Measurements from ENCODE around the gene VANGL1. TPM values are rescaled to one million over a fixed set of nuclear protein-coding genes. Genes with fewer than 3 reads are reported as not detected.

The VANGL1 gene
- total RNA-seq, 1 experiment from 2014 or later = not detected

- Histone ChIP-seq H4K20me1 (ENCODE audit: insufficient read depth, low read depth, low read length) (no peaks in the 10 kb centered on the region), H3K27me3 (ENCODE audit: low read length) (no peaks in the 10 kb centered on the region), H3K9me3 (ENCODE audit: low read length) (no peaks in the 10 kb centered on the region), H3K4me1 (ENCODE audit: low read length) (no peaks in the 10 kb centered on the region), H3K36me3 (ENCODE audit: insufficient read depth, low read length) (no peaks in the 10 kb centered on the region), H2AFZ (ENCODE audit: low read length) (no peak overlapping the region), H3K9me2 (replicated peaks; ENCODE audit: insufficient read depth, low read length) (no peaks in the 10 kb centered on the region), H3K4me3 (ENCODE audit: low read length) (no peak overlapping the region), H3K79me2 (ENCODE audit: low read length) (no peaks in the 10 kb centered on the region), H3K27ac (ENCODE audit: low read length) (no peak overlapping the region), H3K9ac (ENCODE audit: low read length) (no peak overlapping the region), H3K4me2 (ENCODE audit: low read depth, low read length, poor library complexity, severe bottlenecking) (no peak overlapping the region)
- DNase-seq = no peak
These were observed 13.0 kb downstream of the VANGL1 start for GRCh38 chr1:115654663-115655305.

- Histone ChIP-seq H3K79me2 (ENCODE audit: low read length) (no peaks in the 10 kb centered on the region), H3K36me3 (ENCODE audit: insufficient read depth, low read length) (no peaks in the 10 kb centered on the region), H3K4me2 (ENCODE audit: low read depth, low read length, poor library complexity, severe bottlenecking) (no peak overlapping the region), H3K9me3 (ENCODE audit: low read length) (no peaks in the 10 kb centered on the region), H4K20me1 (ENCODE audit: insufficient read depth, low read depth, low read length) (no peaks in the 10 kb centered on the region), H2AFZ (ENCODE audit: low read length) (no peak overlapping the region), H3K4me1 (ENCODE audit: low read length) (no peaks in the 10 kb centered on the region), H3K27me3 (ENCODE audit: low read length) (no peaks in the 10 kb centered on the region), H3K9me2 (replicated peaks; ENCODE audit: insufficient read depth, low read length) (no peaks in the 10 kb centered on the region), H3K27ac (ENCODE audit: low read length) (no peak overlapping the region), H3K9ac (ENCODE audit: low read length) (no peak overlapping the region), H3K4me3 (ENCODE audit: low read length) (no peak overlapping the region)
- DNase-seq = no peak
These were observed 13.5 kb downstream of the VANGL1 start for GRCh38 chr1:115655306-115655663.

GRCh38 chr1:115655916-115656315 is 14.1 kb downstream of the VANGL1 start:
- Histone ChIP-seq H3K9ac (ENCODE audit: low read length) (no peak overlapping the region), H3K36me3 (ENCODE audit: insufficient read depth, low read length) (no peaks in the 10 kb centered on the region), H3K27ac (ENCODE audit: low read length) (no peak overlapping the region), H3K4me2 (ENCODE audit: low read depth, low read length, poor library complexity, severe bottlenecking) (no peak overlapping the region), H3K9me2 (replicated peaks; ENCODE audit: insufficient read depth, low read length) (no peaks in the 10 kb centered on the region), H3K9me3 (ENCODE audit: low read length) (no peaks in the 10 kb centered on the region), H3K4me3 (ENCODE audit: low read length) (no peak overlapping the region), H3K79me2 (ENCODE audit: low read length) (no peaks in the 10 kb centered on the region), H3K4me1 (ENCODE audit: low read length) (no peaks in the 10 kb centered on the region), H2AFZ (ENCODE audit: low read length) (no peak overlapping the region), H4K20me1 (ENCODE audit: insufficient read depth, low read depth, low read length) (no peaks in the 10 kb centered on the region), H3K27me3 (ENCODE audit: low read length) (no peaks in the 10 kb centered on the region)
- no peak for DNase-seq

- H3K4me1 ChIP-seq (ENCODE audit: low read length) = no peaks in the 10 kb centered on the region
- H3K4me2 ChIP-seq (ENCODE audit: low read depth, low read length, poor library complexity, severe bottlenecking) = no peak overlapping the region
- no peak for DNase-seq
- no peaks in the 10 kb centered on the region for H3K79me2 ChIP-seq (ENCODE audit: low read length)
- no peak overlapping the region for H3K9ac ChIP-seq (ENCODE audit: low read length)
- H3K36me3 ChIP-seq (ENCODE audit: insufficient read depth, low read length) = no peaks in the 10 kb centered on the region
- no peaks in the 10 kb centered on the region for H3K9me3 ChIP-seq (ENCODE audit: low read length)
- no peak overlapping the region for H2AFZ ChIP-seq (ENCODE audit: low read length)
- no peaks in the 10 kb centered on the region for H4K20me1 ChIP-seq (ENCODE audit: insufficient read depth, low read depth, low read length)
- H3K27me3 ChIP-seq (ENCODE audit: low read length) = no peaks in the 10 kb centered on the region
- H3K9me2 ChIP-seq (replicated peaks; ENCODE audit: insufficient read depth, low read length) = no peaks in the 10 kb centered on the region
- H3K4me3 ChIP-seq (ENCODE audit: low read length) = no peak overlapping the region
- H3K27ac ChIP-seq (ENCODE audit: low read length) = no peak overlapping the region
These were observed 14.8 kb downstream of the VANGL1 start for GRCh38 chr1:115656461-115657077.

GRCh38 chr1:115658646-115659045 is 16.9 kb downstream of the VANGL1 start:
- Histone ChIP-seq H3K4me3 (ENCODE audit: low read length) (no peak overlapping the region), H4K20me1 (ENCODE audit: insufficient read depth, low read depth, low read length) (no peaks in the 10 kb centered on the region), H3K27me3 (ENCODE audit: low read length) (no peaks in the 10 kb centered on the region), H3K4me2 (ENCODE audit: low read depth, low read length, poor library complexity, severe bottlenecking) (no peak overlapping the region), H2AFZ (ENCODE audit: low read length) (no peak overlapping the region), H3K27ac (ENCODE audit: low read length) (no peak overlapping the region), H3K79me2 (ENCODE audit: low read length) (no peaks in the 10 kb centered on the region), H3K9me2 (replicated peaks; ENCODE audit: insufficient read depth, low read length) (no peaks in the 10 kb centered on the region), H3K9ac (ENCODE audit: low read length) (no peak overlapping the region), H3K9me3 (ENCODE audit: low read length) (no peaks in the 10 kb centered on the region), H3K36me3 (ENCODE audit: insufficient read depth, low read length) (no peaks in the 10 kb centered on the region), H3K4me1 (ENCODE audit: low read length) (no peaks in the 10 kb centered on the region)
- DNase-seq = no peak

- Histone ChIP-seq H3K4me2 (ENCODE audit: low read depth, low read length, poor library complexity, severe bottlenecking) (no peak overlapping the region), H3K9me3 (ENCODE audit: low read length) (no peaks in the 10 kb centered on the region), H4K20me1 (ENCODE audit: insufficient read depth, low read depth, low read length) (no peaks in the 10 kb centered on the region), H2AFZ (ENCODE audit: low read length) (no peak overlapping the region), H3K4me1 (ENCODE audit: low read length) (peaks cover 7% of the 10 kb centered on the region), H3K79me2 (ENCODE audit: low read length) (no peaks in the 10 kb centered on the region), H3K4me3 (ENCODE audit: low read length) (no peak overlapping the region), H3K36me3 (ENCODE audit: insufficient read depth, low read length) (no peaks in the 10 kb centered on the region), H3K27ac (ENCODE audit: low read length) (no peak overlapping the region), H3K27me3 (ENCODE audit: low read length) (no peaks in the 10 kb centered on the region), H3K9me2 (replicated peaks; ENCODE audit: insufficient read depth, low read length) (no peaks in the 10 kb centered on the region), H3K9ac (ENCODE audit: low read length) (no peak overlapping the region)
- no peak for DNase-seq
These were observed 18.4 kb downstream of the VANGL1 start for GRCh38 chr1:115660151-115660550.

- Histone ChIP-seq H2AFZ (ENCODE audit: low read length) (no peak overlapping the region), H3K9me2 (replicated peaks; ENCODE audit: insufficient read depth, low read length) (no peaks in the 10 kb centered on the region), H3K27me3 (ENCODE audit: low read length) (no peaks in the 10 kb centered on the region), H3K4me1 (ENCODE audit: low read length) (peaks cover 11% of the 10 kb centered on the region), H3K36me3 (ENCODE audit: insufficient read depth, low read length) (no peaks in the 10 kb centered on the region), H3K79me2 (ENCODE audit: low read length) (no peaks in the 10 kb centered on the region), H3K4me2 (ENCODE audit: low read depth, low read length, poor library complexity, severe bottlenecking) (no peak overlapping the region), H4K20me1 (ENCODE audit: insufficient read depth, low read depth, low read length) (no peaks in the 10 kb centered on the region), H3K27ac (ENCODE audit: low read length) (no peak overlapping the region), H3K9ac (ENCODE audit: low read length) (no peak overlapping the region), H3K4me3 (ENCODE audit: low read length) (no peak overlapping the region), H3K9me3 (ENCODE audit: low read length) (no peaks in the 10 kb centered on the region)
- no peak for DNase-seq
These were observed 19.4 kb downstream of the VANGL1 start for GRCh38 chr1:115661157-115661556.

GRCh38 chr1:115665319-115666096 is 23.7 kb downstream of the VANGL1 start:
- H3K36me3 ChIP-seq (ENCODE audit: insufficient read depth, low read length) = no peaks in the 10 kb centered on the region
- H3K4me3 ChIP-seq (ENCODE audit: low read length) = no peak overlapping the region
- H3K9me3 ChIP-seq (ENCODE audit: low read length) = no peaks in the 10 kb centered on the region
- H3K4me2 ChIP-seq (ENCODE audit: low read depth, low read length, poor library complexity, severe bottlenecking) = no peak overlapping the region
- H4K20me1 ChIP-seq (ENCODE audit: insufficient read depth, low read depth, low read length) = no peaks in the 10 kb centered on the region
- no peak for DNase-seq
- H3K27me3 ChIP-seq (ENCODE audit: low read length) = no peaks in the 10 kb centered on the region
- no peak overlapping the region for H3K27ac ChIP-seq (ENCODE audit: low read length)
- no peak overlapping the region for H3K9ac ChIP-seq (ENCODE audit: low read length)
- no peaks in the 10 kb centered on the region for H3K9me2 ChIP-seq (replicated peaks; ENCODE audit: insufficient read depth, low read length)
- no peak overlapping the region for H2AFZ ChIP-seq (ENCODE audit: low read length)
- peaks cover 11% of the 10 kb centered on the region for H3K4me1 ChIP-seq (ENCODE audit: low read length)
- H3K79me2 ChIP-seq (ENCODE audit: low read length) = no peaks in the 10 kb centered on the region

All from Karpas-422 (cell line).